Stimulated activated CD8-positive, alpha-beta memory T cell treated with anti-CD3 and anti-CD28 coated beads, Interleukin-12 subunit alpha, Interleukin-12 subunit beta, amount 100 ng/mL, for 1 hour (primary cell): ENCODE data around the gene TBC1D20.

Experiments
- DNase-seq: peaks from one replicate; pipeline ENCODE4 v3.0.0-alpha.2; 2020; ENCODE audit warnings: low read depth

The TBC1D20 gene

GRCh38 chr20:419556-420165, 42.7 kb downstream of the TBC1D20 start:
- DNase-seq = no peak

GRCh38 chr20:418858-419365, 43.4 kb downstream of the TBC1D20 start:
- DNase-seq = no peak

GRCh38 chr20:417801-418342, 44.5 kb downstream of the TBC1D20 start:
- DNase-seq = no peak

- DNase-seq = no peak
These were observed 45.2 kb downstream of the TBC1D20 start for GRCh38 chr20:416950-417800.

GRCh38 chr20:415820-416322, 46.5 kb downstream of the TBC1D20 start:
- no peak for DNase-seq

GRCh38 chr20:414161-414560, 48.2 kb downstream of the TBC1D20 start:
- no peak for DNase-seq

- DNase-seq = no peak
These were observed 50.3 kb downstream of the TBC1D20 start for GRCh38 chr20:412081-412480.

GRCh38 chr20:409697-410559, 52.4 kb downstream of the TBC1D20 start:
- no peak for DNase-seq

- DNase-seq = no peak
These were observed 53.3 kb downstream of the TBC1D20 start for GRCh38 chr20:408843-409696.

GRCh38 chr20:407953-408842, 54.1 kb downstream of the TBC1D20 start, which contains the start of gene RBCK1:
Gene RBCK1, plus strand, starts transcription at chr20:408299. Its CDS starts 459 bp downstream, at chr20:408758.
- peak; percentile 81 for DNase-seq

- peak; percentile 28 for DNase-seq
These were observed 55.0 kb downstream of the TBC1D20 start for GRCh38 chr20:407133-407952.

- DNase-seq = no peak
These were observed 55.9 kb downstream of the TBC1D20 start for GRCh38 chr20:406200-407132.

GRCh38 chr20:404088-404487, 58.2 kb downstream of the TBC1D20 start:
- no peak for DNase-seq

- no peak for DNase-seq
These were observed 58.8 kb downstream of the TBC1D20 start for GRCh38 chr20:403582-403957.

GRCh38 chr20:402898-403581, 59.3 kb downstream of the TBC1D20 start:
- DNase-seq = no peak

GRCh38 chr20:402496-402885, 59.8 kb downstream of the TBC1D20 start:
- DNase-seq = no peak
